Adipose tissue (tissue), 3 donors: Measurements from ENCODE around the gene ZACN. TPM values are rescaled to one million over a fixed set of nuclear protein-coding genes. Genes with fewer than 3 reads are reported as not detected.

Source experiments
- H3K27ac ChIP-seq: one replicate; pipeline ENCODE4 v1.5.1; 2013; ENCODE audit warnings: low read depth, low read length
- WGBS, 3 donors: extraction: QIAGEN DNeasy Blood & Tissue Kit; methylation state at CpG; one replicate each; pipeline ENCODE4 v1.1.7; 2013; 5-methylcytosine and 5-hydroxymethylcytosine counted together
- polyA plus RNA-seq, 3 donors: library from polyadenylated mRNA; stranded (reverse); fragments of 200-250 nt; gene quantifications; one replicate each; pipeline ENCODE4 v1.2.3, GENCODE V29; 2013
- donor health status: healthy with polysubstance abuse.
- donor health status: Bipolar disorder and iron deficiency.
- donor health status: healthy.

ZACN gene
- polyA plus RNA-seq, 3 donors, result 1.3 to 3.2 (median 1.8) TPM

DNA sequence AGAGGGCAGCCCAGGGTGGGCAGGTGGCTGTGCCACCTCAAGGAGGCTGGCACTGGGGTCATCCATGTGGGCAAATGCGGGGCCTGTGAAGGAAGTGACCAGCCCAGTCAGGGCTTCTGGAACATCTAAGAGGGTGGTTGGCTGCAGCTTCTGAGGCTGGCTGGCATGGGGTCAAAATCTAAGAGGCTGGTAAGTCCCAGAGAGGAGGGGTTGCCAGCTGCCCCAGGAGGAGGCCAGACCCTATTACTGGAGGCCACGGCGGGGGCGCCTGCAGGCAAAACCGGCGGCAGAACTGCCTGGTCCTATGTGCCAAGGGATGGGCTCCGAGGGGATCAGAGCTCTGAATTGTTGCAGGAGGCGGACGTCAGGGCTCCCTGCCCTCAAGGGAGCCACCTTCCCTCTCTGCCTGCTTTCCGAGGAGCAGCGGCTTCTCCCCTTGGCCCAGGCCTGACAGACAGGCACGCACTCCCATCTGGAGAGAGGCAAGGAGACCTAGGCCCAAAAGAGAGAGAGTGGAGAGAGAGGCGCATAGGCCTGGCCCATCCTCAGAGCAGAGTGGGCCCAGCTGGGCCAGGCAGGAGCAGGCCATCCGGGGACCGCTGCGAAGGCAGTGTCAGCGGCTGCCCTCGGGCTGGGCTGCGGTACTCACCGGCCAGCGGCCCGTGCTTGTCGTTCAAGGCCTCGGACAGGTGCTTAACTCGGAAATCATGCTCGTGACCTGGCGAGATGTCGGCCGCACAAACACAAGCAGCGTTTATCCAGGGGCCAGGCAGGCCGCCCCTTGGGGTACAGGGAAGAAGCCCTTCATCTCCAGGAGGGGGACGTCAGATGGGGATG, 10.9 kb downstream of the ZACN start:
- WGBS, 3 donors, result 94 to 96% (median 95%) methylated on average over 30 to 32 of the region's 32 CpGs
- H3K27ac ChIP-seq, result no peak overlapping the region

GRCh38 chr17:76090517-76091129, 11.6 kb downstream of the ZACN start:
- no peak overlapping the region for H3K27ac ChIP-seq
- 86 to 93% (median 89%) methylated on average over 17 of the region's 17 CpGs for WGBS, 3 donors

- H3K27ac ChIP-seq, result no peak overlapping the region
- WGBS, 3 donors, result 63 to 77% (median 73%) methylated on average over 23 of the region's 23 CpGs
Observed at GRCh38 chr17:76091526-76092286, 12.7 kb downstream of the ZACN start.

GRCh38 chr17:76092526-76093413, 13.8 kb downstream of the ZACN start:
- WGBS, 3 donors, result 93 to 95% (median 94%) methylated on average over 20 of the region's 20 CpGs
- H3K27ac ChIP-seq, result no peak overlapping the region

DNA sequence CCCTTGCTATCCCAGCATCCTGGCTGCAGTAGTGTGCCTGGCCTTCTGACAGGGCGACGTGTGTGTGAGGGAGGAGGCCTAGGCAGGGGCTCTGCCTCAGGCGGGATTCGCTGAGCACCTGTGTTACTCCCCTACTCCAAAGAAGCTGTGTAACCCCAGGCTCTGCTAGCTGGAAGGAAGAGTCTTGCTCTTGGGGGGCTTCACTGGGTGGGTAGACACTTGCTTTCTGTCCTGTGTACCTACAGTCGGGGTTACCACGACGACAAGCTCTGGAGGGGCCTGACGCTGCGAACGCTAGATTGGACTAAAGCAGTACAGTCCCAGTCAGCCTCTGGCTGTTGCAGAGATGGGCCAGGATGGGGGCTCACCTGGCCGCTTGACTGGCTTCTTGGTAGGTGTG, 15.1 kb downstream of the ZACN start:
- H3K27ac ChIP-seq, result no peak overlapping the region
- WGBS, 3 donors, result 87 to 95% (median 89%) methylated on average over 11 of the region's 11 CpGs

DNA sequence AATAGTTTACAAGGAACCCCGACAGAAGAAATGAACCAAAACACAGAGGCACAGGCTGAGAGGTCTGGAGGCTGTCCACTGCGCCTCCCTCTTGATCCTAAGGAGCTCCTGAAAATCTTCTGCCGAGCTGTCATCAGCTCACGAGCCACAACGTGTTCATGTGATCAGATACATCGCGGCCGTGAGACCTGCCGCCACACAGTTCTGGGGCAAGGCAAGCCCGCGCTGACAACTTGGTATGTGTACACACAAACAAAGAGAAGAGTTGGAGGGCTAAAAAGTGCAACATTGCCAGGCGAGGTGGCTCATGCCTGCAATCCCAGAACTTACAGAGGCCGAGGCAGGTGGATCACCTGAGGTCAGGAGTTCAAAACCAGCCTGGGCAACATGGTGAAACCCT, 17.0 kb downstream of the ZACN start:
- no peak overlapping the region for H3K27ac ChIP-seq
- 86 to 95% (median 92%) methylated on average over 13 of the region's 13 CpGs for WGBS, 3 donors

- 90 to 95% (median 91%) methylated on average over 19 of the region's 19 CpGs for WGBS, 3 donors
- H3K27ac ChIP-seq, result no peak overlapping the region
Observed at GRCh38 chr17:76097716-76098295, 18.8 kb downstream of the ZACN start.

- whole genome bisulfite sequencing, 3 donors, result 1 to 4% (median 2%) methylated on average over 4 of the region's 4 CpGs
- H3K27ac ChIP-seq, result no peak overlapping the region
Observed at GRCh38 chr17:76102944-76103273, 23.9 kb downstream of the ZACN start.

DNA sequence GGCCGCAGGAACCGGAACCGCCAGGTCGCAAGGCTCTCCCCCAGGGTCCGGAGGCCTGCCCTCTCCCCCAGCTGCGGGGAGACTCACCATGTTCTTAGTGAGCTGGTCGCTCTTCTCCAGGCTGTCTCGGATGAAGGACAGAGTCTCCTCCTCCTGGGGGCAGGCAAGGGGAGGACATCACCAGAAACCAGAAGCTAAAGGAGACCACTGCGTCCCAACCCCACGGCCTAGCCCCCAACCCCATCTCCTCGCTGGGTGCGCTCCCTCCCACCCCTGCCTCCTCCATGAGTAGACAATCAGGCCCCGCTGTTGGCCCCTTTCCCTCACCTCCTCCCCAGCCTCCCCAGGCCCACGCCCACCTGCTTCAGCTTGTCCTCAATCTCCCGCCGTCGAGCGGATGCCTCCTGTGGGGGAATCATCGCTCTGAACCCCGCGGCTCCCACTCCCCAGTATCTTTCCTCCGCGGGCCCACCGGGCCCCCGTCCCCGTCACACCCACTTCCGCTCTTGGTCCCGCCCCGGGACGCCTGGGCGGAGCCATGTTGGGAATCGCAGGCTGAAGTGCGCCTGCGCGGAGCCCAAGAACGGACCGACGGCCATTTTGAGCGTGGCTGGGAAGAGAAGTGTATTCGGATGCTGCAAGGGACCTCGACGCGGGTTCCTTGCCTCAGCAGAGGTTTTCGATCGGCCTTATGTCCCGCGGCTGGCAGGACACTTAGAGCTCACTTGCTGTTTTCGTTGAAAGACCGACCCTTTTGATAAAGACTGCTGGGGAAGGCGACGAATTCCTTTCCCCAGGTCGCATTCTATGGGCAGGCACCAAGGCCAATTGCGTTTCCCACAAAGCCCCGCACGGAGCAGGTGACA, 24.5 kb downstream of the ZACN start, which contains the start of gene EXOC7:
Gene EXOC7 (minus strand): TSS at position 514 of the 866 bp plus-strand sequence. CDS start 95 bp downstream, at position 419.
- 3 to 4% (median 4%) methylated on average over 55 of the region's 55 CpGs for WGBS, 3 donors
- no peak within 1 kb of the TSS for H3K27ac ChIP-seq

- no peak overlapping the region for H3K27ac ChIP-seq
- WGBS, 3 donors, result 70 to 86% (median 79%) methylated on average over 29 of the region's 29 CpGs
Observed at GRCh38 chr17:76104140-76104895, 25.3 kb downstream of the ZACN start.

- no peak overlapping the region for H3K27ac ChIP-seq
- 67 to 75% (median 75%) methylated on average over 5 of the region's 5 CpGs for WGBS, 3 donors
Observed at GRCh38 chr17:76104896-76105231, 25.9 kb downstream of the ZACN start.

DNA sequence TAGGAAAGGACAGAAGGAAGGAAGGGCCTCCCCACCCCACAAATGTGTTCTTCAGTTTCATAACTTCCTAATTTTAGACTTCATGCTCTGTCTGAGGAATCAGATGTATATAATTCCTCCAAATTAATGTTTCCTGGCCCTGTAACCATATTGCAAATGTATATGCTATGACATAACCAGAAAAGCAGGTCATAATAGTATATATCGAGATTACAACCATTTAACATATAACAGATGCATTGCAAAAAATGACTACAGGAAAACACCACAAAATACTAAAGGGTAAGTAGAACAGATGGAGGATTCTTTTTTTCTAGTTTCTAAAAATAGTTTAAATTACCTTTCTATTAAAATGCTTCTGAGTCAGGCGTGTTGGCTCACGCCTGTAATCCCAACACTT, 27.7 kb downstream of the ZACN start:
- no peak overlapping the region for H3K27ac ChIP-seq
- WGBS, 3 donors, result 66 to 79% (median 74%) methylated on average over 3 of the region's 3 CpGs

GRCh38 chr17:76107509-76107908, 28.5 kb downstream of the ZACN start:
- no peak overlapping the region for H3K27ac ChIP-seq
- WGBS, 3 donors, result 80 to 85% (median 85%) methylated on average over 6 of the region's 6 CpGs

GRCh38 chr17:76111956-76112355, 33.0 kb downstream of the ZACN start:
- whole genome bisulfite sequencing, 3 donors, result 74 to 78% (median 77%) methylated on average over 2 of the region's 2 CpGs
- H3K27ac ChIP-seq, result no peak overlapping the region

DNA sequence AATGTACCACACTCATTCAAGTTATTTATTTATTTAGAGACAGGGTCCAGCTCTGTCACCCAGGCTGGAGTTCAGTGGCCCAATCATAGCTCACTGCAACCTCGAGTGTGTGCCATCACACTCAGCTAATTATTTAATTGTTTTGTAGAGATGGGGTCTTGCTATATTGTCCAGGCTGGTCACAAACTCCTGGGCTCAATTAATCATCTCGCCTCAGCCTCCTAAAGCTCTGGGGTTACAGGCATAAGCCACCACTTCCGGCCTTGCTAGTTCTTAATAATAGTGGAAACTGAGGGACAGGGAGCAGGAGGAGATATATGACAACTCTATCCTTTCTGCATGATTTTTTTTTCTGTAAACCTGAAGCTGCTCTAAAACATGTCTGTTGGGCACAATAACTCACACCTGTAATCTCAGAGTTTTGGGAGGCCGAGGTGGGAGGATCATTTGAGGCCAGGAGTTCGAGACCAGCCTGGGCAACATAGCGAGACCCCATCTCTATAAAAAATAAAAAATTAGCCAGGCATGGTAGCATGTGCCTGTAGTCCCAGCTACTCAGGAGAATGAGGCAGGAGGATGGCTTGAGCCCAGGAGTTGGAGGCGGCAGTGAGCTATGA, 36.3 kb downstream of the ZACN start:
- H3K27ac ChIP-seq, result no peak overlapping the region
- 88 to 91% (median 90%) methylated on average over 7 of the region's 7 CpGs for whole genome bisulfite sequencing, 3 donors
